Measurements from ENCODE around the gene PCNT.

The PCNT gene
- total RNA-seq = 129 to 160 reads per million in 2 donors

DNA sequence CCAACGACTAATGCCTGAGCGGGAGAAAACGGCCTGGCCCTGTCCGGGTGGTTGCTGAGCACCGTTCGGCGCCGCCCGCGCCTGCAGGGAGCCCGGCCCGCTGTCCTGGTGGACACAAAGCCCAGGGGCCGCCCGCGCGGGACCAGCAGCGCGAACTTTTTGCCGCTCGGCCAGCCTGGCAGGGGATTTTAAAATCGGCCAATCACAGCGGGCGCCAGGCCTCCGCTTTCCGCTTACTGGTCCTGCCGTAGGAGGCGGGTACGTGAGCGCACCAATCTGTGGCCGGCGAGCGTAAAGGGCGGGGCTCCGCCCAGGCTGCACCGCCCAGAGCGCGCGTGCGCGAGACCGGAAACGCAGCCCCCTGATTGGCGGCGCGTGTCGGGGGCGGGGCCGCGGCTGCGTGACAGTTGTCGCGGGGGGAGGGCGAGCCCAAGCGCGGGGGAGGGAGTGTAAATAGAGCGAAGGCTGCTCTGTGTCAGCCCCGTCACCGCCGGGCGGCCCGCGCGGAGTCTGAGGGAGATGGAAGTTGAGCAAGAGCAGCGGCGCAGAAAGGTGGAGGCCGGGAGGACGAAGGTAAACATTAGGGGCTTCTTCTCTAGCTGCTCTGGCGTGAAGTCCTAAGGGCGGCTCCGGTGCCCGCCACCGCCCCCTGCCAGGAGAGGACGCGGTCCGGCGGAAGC, at the start of gene PCNT, which contains the start of gene C21orf58:
PCNT (plus strand) TSS at position 447 of the 680 bp plus-strand sequence; CDS start at position 520, 73 bp downstream.
C21orf58 (minus strand) TSS at position 161 of the 680 bp plus-strand sequence. CDS start 1,132 bp downstream, outside the sequence.
- DNase-seq = peak; percentile 95 to 98 (median 97)

DNA sequence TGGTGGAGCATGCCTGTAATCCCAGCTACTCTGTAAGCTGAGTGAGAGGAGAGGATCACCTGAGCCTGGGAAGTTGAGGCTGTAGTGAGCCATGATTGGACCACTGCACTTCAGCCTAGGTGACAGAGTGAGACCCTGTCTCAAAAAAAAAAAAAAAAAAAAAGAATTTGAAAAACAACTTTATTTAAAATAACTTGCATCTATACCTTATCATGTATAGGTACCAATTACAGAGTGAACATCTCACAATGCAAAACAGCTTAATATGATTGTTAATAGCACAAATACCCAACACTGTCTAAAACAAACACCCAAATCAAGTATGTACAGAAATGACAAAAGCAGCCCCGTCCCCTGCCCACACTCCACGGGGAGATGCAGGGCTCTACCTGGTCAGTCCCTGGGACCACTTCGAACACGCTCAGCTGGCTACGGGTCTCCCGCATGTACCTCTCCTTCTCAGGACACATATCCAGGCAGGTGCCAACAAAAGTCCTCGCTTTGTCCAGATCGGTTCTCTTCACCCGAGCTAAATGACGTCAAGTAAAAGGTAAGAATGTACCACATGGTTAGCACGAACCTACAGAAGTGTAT, 49.1 kb upstream of the PCNT start:
- no peak for DNase-seq

GRCh38 chr21:46284077-46284644, 39.8 kb upstream of the PCNT start:
- DNase-seq = peak in 1 of 5 experiments; percentile 27

DNA sequence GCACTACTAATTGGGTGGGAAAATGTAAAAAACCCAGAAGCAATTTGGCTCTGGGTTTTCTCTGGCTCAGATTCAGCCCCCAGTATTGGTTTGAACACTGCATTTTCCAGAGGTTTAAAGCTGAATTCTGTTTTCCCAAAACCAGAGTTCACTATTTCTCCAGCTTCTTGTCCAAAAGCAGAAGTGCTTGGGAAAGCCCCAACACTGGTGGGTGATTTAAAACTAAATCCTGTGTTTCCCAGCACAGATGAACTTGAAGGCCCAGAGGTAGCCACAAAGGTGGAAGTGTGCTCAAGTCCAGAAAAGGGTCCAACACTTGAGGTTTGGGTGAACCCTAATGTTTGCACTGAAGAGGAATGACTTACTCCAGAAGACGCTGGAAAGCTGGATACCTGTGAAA, 39.2 kb upstream of the PCNT start:
- DNase-seq = no peak

- DNase-seq = no peak
Measured at GRCh38 chr21:46285206-46285661, 38.7 kb upstream of the PCNT start, which contains the start of gene MCM3AP. TSS of gene MCM3AP (minus strand) at chr21:46285611. CDS start at chr21:46285286, 325 bp downstream.

DNA sequence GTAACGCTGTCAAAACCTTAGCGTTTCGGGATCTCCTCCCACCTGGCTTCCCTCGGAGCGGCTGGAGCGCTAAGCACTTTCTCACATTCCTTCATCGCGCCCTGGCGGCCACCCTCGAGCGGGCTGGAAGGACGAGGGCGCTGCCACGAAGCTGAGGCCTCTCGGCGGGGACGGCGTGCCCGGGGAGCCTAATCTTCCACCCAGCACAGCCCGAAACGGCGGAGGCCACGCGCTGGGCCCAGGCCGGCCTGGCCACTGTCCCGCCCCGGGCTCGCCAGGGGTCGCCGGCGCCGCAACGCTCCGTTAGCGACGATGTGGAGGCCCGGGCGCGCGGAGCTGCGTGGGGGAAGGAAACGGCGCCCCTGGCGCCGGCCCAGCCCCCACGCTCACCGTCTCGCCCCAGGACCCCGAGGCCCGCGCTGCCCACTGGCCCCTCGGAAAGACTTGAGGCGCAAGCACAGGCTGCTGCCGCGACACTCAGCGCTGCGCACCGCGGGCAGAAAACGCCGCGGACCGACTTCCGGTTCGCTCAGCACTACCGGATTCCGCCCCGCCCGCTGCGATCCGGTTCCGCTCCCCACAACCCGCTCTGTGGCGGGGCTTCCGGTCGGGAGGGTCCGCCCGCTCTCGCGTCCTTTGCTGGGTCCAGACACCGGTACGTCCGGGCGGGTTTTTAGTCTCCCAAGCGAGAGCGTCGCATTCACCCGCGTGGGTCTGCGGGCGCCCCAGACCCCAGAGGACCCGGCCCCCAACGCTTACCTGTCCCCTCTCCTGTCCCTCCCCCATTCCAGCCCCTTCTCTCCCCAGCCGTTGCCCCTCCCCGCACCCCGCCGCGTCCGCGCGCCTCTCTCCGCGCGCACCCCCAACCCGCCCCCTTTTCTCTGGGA, 38.0 kb upstream of the PCNT start, which contains the start of gene YBEY:
YBEY (plus strand) TSS at position 582 of the 887 bp plus-strand sequence. CDS start 572 bp downstream, outside the sequence.
- DNase-seq = peak; percentile 69 to 95 (median 77)

DNA sequence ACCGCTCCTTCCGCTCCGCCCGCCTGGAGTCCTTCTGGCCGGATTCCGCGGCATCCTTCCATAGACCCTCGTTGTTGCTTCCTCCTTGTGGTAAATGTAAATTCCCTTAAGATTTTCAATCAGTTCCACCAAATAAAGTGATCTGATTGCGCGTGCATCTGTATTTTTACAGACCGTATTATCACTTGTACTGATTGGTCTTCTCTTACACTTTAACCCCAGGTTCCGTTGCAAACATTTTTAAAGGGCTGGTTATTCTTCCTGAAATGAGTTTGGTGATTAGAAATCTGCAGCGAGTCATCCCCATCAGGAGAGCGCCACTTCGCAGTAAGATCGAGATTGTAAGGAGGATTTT, 37.3 kb upstream of the PCNT start:
- DNase-seq = no peak

GRCh38 chr21:46287541-46287940, 36.4 kb upstream of the PCNT start:
- DNase-seq = no peak

GRCh38 chr21:46289655-46290179, 34.2 kb upstream of the PCNT start:
- DNase-seq = peak in 1 of 5 experiments; percentile 42

GRCh38 chr21:46291561-46291960, 32.4 kb upstream of the PCNT start:
- DNase-seq = no peak

DNA sequence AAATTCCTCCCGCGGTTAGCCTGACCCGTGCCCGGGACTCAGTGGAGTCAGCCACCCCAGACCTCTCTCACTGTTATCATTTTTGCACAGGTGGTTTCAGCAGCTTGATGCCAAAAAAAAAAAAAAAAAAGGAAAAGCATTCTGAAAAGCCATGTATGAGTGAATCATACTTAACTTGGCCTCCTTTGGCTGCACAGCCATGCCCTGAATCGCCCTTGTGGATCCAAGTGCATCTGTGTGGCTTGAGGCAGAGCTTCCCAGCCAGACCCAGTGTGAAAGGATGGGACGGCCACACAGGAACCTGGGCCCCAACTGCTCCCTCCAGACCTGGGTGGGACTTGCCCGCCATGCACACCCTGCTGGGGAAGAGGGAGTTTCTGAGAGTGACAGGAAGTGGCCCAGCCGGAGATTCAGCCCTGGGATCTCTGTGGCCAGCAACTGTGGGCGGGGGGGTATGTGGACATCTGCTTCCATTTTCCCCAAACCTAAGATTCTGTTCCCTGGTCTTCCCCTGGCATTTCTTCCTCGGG, 29.2 kb upstream of the PCNT start:
- DNase-seq = no peak

DNA sequence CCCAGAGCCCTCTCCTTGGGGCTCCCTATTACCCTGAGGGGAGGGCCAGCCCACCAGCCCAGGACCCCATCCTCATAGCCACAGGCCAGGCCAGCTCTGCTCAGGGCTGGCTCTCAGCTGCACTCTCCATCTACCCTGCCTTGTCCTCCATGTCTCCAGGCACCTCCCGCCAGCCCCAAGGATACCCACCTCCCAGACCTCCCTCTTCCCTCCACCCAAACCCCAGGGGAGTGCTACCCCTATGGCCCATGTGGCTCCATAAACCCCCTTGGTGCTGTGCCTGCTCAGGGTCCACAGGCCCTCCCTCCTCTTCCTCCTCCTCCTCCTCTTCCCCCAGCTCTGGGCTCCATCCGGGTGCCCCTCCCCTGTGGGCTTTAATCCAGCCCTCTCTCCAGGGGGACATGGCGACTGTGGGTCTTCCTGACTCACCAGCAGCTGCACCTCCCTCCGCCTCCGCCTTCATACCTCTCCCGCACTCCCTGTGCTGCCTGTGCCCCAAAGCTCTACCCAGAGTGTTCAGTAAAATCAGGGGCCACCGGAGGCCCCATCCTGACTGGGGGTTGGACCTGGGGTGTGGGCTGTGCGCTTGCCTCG, 28.7 kb upstream of the PCNT start:
- no peak for DNase-seq

DNA sequence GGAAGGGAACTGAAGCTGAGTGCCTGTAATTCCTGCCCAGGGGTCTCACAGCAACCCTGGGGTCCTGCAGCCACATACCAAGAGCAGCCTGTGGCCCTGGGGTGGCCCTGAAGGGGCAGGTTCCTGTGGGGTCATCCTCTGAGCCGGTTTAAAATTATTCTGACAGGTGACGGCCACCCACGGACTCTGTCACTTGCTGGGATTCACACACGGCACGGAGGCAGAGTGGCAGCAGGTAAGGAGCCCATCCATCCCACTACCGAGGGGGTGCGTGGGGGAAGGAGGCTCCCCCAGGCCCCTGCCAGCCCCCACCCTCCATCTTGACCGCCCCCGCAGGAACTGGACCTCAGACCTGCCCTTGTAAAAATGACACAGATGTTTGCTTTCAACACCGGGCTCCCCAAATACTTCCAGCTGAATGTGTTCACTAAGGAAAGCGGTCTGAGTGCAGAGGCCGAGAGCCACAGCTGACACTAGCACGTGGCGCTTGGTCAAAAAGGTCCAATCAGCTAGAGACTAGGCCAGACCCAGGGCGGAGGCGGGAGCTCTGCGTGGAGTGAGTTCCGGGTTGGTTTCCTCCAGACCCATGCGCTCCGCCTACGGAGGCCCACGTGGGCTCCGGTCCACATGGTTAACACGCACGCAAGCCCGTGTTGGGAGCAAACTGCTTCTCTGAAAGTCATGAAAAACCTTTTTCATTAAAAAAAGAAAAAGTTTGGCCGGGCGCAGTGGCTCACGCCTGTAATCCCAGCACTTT, 27.8 kb upstream of the PCNT start:
- DNase-seq = peak in 3 of 5 experiments; percentile 24 to 67 (median 28)

DNA sequence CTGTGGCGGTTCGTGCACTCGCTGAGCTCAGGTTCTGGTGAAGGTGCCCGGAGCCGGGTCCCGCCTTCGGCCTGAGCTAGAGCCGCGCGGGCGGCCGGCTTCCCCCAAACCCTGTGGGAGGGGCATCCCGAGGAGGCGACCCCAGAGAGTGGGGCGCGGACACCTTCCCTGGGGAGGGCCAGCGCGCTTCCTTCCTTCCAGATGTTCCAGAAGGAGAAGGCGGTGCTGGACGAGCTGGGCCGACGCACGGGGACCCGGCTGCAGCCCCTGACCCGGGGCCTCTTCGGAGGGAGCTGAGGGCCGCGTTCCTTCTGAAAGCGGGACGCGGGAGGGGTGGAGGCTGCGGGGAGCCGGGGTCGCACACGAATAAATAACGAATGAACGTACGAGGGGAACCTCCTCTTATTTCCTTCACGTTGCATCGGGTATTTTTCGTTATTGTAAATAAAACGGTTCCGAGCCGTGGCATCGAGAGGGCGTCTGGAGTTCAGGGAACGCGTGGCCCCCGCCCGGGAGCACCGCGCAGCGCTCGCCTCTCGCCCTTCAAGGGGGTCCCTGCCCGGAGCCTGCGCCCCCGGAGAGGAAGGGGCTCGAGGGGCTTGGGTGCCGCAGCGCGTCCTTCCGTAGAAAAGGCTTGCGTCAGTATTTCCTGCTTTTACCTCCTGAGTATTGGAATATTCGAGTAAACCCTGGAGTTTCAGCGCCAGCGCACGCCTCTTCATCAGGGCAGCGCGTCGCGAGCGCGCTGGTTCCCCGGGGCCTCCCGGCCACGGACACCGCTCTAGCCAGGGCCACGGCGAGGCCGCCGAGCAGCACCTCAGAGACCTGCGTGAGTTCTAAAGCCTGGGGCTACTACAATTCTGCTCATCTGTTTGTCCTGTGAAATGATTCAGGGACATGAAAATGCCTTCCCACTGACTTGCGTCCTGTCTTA, 26.4 kb upstream of the PCNT start:
- DNase-seq = no peak

- no peak for DNase-seq
Measured at GRCh38 chr21:46299167-46299566, 24.8 kb upstream of the PCNT start.

DNA sequence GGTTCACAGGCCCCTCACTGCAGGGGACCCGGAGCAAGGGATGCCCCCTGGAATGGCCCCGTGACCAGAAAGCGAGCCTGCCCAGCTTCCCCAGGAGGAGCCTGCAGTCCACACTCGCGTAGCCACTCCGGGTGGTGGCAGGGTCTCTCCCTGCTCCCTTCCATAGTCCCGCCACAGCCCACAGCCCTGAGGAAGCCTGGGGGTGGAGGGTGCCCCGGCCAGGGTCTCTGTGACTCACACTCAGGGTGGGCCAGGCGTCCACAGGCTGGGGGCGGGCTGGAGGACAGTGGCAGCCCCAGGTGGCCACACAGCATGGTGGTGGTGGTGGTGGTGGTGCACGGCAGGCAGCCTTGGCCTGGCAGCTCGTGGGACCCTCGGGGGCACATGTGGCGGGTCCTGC, 22.2 kb upstream of the PCNT start:
- no peak for DNase-seq

DNA sequence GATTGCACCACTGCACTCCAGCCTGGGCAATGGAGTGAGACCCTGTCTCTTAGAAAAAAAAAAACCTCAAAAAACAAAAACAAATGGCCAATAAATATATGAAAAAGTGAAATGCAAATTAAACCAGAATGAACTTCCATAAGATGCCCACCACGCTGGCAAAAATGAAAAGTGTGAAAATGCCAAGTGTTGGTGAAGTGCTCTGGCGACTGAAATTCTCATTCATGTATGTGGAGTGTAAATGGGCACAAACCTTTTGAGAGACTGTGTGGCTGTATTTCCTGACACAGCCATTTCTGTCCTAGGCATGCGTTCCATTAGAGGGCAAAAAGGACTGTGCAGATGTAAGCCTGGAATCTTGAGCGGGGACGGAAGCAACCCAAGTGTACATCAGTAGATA, 19.5 kb upstream of the PCNT start:
- no peak for DNase-seq

GRCh38 chr21:46304955-46305354, 19.0 kb upstream of the PCNT start:
- DNase-seq = peak in 1 of 5 experiments; percentile 67

DNA sequence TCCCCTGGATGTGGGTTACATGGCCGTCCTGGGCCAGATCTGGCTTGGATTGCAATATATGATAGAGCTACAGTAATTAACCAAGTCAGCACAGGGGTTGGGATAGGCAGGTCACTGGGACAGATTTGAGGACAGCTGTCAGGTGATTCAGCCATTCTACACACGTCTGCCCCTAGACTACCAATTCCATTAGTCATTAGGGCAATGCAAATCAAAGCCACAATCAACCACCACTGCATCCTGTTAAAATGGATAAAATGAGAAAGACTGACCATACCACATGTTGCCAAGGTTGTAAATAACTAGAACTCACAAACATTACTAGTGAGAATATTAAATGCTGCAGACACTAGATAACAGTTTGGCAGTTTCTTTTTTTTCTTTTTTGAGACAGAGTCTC, 16.3 kb upstream of the PCNT start:
- DNase-seq = no peak

DNA sequence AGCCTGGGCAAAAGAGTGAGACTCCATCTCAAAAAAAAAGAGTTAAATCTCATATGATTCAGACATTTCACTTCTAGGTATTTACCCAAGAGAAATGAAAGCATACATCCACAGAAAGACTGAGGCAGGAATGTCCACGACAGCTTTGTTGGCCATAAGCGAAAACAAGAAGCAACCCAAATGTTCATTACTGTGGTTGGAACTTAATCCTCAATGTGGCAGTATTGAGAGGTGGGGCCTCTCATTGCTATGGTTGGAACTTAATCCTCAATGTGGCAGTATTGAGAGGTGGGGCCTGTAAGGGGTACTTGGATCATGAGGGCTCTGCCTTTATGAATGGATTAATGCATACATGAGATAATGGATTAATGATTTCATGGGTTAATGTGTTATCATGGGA, 15.5 kb upstream of the PCNT start:
- no peak for DNase-seq
